ENCODE data around the gene ASTN1.
"Not testable (repeated sequence)": the region's sequence is repeated elsewhere in the genome, so short reads cannot be mapped to it uniquely, and the experiment has no call there.

ASTN1 gene

DNA sequence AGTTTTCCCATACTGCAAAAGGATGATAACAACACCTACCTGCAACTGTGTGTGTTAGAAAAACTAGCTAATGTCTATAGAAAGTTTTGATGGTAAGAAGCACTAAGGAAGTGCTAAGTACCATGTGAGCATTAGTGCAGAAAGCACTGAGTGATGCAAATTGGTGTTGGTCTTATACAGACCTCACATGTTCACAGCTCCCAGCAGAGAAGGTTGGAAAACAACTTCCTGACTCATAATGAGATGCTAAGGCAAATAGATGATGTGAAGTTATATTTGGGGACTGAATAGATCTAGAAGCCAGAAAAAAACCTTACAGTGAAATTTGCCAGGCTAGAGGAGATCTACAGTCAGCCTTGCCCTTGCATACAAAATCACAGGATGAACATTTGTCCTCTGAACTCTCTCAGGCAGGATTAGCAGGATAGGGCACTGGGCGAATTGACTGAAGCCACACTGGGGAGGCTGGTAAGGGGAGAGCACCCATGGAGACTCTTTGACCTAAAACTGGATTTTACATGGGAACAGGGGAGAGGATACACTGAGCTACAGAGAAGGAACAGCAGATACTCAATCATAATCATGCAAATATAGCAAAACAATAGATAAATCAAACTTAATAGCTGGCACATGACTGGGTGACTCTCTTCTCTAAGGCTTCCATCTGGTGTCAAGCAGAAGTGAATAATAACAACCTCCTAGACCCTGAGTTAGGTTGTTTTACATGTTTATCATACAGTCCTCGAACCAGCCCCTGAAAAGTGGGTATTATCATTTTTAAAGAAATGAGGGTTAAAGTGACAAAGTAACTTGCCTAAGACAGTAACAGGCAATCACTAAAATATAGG, 61.3 kb downstream of the ASTN1 start:
- DNase-seq = no peak

DNA sequence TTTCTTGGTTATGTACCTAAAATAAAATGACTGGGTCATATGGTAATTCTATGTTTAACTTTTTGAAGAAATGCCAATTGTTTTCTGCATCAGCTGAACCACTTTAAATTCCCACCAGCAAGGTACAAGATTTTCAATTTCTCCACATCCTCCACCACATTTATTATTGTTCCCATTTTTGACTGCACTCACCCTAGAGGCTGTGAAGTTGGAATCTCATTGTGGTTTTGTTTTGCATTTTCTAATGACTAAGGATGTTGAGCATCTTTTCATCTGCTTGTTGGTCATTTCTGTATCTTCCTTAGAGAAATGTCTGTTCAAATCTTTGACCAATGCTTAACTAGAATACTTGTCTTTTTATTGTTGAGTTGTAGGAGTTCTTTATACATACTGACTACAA, 72.5 kb downstream of the ASTN1 start:
- DNase-seq = no peak

DNA sequence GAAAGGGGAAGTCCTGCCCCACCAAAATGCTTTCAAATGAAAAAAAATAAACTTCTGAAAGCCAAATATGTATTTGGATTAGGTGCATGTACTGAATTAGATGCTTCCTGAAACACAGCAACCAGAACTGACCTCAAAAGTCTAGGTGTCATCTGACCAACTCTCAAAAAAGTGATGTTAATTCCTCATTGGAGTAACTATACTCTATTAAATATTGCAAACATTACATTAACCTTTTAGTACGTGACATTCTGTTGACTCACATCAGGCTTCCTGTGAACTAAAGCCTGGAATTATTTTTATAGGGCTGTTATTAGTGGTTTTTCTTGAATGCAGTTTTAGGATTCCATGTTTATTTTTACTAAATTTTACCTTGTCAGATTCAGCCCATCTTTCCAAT, 73.5 kb downstream of the ASTN1 start:
- DNase-seq = no peak

DNA sequence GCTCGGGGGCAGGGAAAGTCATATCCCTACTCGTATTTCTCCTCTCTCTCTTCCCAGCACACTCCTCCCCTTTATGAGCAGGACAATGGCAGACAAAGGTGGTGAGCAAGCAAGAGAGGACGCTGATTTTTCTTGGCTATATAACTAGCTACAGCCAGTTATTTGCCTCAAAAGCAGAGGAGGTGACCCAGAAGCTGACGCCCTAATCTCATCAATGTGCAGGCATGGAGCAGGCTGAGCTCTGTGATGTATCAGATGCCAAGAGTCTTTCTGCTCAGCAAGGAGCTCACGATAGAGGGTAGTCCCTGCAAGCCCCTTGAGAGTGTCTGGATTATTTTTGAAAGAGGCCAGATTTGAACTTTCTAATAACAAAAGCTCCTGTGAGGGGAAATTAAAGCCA, 75.5 kb downstream of the ASTN1 start:
- DNase-seq = no peak

DNA sequence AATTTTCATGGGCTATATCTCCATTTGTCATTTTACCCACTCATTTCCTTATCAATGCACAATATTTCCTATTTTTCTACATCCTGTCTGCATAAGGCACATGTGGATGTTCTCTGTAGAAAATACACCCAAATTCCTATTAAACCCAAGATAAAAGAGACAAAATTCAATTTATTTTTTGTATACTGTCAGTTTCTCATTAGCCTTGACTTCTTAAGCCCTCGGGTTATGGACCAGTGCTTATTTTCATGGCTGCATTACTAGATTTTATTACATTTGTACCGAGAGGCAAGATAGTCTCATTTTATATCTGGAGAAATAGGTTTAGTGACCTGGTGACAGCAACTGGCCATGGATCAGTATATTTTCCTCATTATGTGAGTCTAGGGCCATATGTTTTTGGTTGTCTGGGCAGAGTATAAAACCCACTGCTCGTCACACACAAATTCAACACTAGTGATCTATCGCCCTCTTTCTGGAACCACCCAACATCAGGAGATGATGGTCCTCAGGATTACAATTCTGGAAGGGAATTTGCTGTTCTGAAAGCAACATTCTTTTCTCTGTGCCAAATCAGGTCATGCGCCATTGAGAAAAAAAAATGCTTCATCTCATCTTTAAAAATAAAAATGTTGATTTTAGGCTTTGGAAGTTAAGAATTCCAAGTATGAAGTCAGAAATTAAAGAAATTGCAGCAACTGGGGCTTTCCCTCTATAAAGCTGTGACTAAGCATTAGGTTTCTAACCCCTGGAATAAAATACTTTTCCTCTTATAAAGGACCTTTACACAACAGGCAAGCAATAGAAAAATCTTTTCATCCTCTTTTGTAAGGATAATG, 81.4 kb downstream of the ASTN1 start:
- no peak for DNase-seq

DNA sequence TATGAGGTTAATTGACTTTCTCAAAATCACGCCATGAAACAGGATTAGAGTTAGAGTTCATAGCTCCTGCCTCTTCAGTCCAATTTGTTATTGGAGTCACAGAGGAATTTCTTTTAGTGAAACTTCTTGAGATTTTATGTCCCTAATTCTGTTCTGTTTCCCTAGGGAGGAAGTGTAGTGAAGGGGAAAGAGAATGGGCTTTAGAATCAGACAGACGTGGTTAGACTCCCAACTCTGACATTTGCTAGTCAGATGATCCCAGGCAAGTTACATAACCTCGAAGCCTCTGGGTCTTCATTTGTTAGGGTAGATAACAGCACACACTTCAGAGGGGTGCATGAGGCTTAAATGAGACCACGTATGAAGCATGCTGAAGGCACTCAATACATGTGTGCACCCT, 83.9 kb downstream of the ASTN1 start:
- no peak for DNase-seq

DNA sequence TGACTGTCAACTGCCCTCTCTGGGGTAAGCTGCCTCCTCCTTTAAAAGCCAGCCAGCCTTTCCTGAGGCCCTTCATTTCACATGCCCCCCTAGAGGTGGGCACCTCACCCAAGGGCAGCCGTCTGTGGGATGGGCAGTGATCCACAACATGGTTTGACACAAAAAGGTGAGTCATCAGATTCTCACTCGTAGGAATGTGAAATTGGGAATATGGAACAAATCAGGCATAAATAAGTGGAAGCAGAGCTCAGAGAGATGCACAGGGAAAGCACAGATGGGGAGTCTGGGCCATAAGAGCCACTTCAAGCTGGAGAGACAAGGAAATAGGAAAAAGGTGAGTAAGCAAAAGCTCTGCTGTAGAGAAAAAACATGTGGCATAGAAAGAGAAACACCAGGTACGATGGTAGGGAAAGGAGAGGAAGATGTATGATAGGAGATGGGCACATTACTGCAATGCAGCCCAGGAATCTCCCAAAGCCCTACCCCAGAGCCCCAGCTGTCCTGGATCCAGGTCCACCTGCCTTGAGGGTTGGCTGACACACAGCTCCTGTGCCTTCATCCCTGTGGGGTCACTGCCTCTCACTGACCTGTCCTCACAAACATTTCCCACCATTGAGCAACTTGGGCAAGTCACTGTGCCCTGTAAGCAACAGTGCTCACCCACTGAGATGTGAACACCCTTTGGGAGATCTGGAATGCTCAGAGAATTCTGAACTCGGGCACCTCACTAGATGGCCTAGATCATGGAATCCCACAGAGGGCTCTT, 86.6 kb downstream of the ASTN1 start:
- no peak for DNase-seq

DNA sequence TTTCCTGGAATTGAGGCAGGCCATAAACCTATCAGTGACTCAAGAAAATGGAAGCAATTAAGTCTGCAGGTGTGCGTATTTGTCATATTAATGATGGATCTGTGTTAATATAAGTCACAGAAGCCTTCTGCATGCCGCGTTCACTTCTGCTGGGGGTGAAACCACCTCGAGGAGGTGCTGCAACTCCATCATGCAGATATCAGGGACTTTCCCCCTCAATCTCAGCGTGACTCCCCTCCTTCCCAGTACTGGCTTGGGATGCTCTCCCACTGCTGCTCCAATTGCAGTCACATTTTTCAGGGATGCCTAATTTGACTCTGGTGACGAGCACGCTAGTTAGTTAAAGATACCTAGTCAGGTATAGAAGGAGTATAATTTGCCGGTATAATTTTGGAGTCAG, 87.5 kb downstream of the ASTN1 start:
- no peak for DNase-seq

DNA sequence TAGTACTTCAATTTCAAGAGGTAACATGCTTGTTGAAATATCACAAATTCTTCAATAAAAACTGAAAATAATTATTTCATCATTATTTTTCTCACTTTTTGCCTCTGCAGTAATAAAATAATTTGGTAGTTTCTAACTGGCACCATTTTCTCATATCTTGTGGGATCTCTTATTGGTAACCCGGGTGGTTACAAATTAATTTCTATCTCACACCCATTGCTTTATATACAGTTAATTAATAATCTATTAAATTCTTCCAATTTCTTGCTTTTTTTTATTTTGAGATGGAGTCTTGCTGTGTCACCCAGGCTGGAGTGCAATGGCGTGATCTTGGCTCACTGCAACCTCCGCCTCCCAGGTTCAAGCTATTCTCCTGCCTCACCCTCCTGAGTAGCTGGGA, 89.7 kb downstream of the ASTN1 start:
- DNase-seq = not testable (repeated sequence)

DNA sequence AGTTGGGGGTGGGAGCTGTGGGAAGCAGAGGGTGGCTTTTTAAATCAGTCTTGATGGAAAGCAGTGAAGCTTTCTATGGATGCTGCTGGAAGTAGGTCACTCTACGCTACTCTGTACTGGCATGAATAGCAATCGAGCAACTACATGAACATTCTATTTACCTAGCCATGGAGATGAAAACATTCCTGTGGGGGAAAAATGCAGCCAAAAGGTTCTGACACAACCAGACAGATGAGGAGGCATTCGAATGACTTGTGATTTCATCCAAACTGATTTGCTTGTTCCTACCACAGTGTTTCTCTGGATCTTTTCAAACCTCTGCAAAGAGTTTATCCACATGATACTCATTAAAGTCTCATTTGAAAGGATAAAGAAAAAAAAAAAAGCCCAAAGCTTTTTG, 95.0 kb downstream of the ASTN1 start:
- DNase-seq = no peak

DNA sequence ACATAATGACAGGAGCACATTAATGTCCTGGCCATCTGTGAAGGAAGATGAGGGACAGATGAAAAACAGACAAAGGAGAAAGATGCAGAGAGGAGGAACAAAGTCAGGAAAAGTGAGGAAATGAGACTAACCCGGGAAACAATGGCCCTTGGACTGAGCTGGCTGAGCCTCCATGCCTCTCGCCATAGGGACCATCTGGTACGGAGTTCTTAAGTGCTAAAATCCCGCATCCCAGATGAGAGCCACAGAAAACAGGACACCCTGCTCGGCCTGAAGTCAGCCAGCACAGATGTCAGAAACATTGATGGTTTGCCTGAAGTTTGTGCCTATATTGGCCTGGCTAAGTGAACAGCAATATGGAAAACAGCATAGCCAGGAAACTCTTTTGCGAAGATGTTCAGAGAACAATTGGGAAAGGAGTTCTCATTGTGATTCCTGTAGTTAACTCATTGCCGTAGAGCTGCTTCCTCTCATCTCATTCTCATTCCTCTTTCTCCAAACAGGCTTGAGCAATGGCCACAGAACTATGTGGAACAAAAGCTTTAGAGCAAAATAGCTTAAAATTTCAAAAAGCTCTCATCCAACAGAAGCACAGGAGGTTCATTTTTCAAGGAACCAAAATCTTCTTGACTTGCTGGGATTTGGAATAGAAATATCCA, 96.6 kb downstream of the ASTN1 start:
- DNase-seq = no peak

DNA sequence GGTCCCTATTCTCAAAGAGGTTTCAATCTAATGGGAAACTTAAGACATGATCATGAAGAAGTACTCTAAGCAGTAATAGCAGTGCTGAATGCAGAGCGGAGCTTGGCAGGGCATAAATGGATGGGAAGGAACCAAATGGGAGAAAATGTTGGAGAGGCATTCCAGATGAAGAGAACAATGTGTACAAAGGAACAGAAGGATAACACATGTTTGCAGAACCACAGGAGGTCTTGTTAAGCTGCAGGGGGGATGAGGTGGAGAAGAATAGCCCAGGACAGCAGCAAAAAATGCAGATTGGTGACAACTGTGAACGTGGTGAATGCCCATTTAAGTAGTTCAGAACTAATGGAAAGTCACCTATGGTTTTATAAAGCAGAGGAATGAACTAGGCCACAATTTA, 99.1 kb downstream of the ASTN1 start:
- no peak for DNase-seq

DNA sequence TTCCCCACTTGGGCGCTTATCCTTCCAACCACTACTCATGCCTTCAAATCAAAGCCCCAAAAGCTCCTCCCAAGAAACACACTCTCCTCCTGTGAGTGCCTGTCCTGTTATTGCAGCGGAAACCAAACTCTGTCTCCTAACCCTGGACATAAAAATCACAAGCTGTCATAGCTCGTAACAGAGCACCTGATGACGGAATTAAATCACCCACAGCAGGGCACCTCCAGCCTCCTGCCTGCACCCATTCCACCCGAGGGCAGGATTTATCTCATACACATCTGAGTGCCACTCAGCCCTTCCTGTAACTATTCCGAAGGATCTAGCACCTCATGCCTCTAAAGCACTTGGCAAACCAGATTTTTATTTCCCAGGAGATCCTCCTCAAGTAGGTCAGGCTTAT, 100.9 kb downstream of the ASTN1 start:
- no peak for DNase-seq

DNA sequence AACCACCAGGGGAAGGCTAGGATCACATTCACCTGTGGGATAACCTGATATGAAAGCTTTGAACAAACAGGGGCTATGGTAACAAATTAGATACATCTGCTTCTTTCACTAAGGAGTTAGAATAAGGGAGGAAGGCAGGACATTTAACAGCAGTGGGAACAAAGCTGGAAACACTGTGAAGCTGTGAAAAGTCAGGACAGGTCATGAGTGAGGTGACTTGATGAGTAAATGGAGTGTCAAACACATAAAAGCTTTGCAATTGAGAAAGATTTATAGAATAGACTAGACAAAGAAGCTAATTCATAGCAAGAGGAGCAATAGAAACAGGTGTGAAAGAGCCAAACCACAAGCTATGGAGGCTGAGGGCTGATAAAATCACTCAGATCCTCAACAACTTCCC, 110.0 kb downstream of the ASTN1 start:
- DNase-seq = no peak

DNA sequence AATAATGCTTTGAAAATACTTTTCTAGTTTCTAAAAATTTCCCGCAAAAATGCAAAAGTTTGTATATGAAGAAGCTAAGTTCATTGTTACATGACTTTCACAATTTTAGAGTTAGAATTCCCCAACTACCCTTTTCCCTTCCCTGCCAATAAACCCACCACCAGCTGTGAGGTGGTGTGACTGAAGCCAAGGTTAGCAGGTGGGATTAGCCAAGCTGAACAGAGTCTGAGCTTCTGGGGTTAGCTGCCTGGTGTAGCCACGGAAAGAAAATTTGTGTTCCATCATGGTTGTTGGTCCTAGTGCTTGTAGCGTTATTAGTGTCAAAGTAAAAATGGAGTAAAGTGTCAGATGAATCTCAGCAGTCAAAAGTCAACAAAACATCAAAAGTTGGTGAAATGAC, 110.9 kb downstream of the ASTN1 start:
- DNase-seq = no peak

DNA sequence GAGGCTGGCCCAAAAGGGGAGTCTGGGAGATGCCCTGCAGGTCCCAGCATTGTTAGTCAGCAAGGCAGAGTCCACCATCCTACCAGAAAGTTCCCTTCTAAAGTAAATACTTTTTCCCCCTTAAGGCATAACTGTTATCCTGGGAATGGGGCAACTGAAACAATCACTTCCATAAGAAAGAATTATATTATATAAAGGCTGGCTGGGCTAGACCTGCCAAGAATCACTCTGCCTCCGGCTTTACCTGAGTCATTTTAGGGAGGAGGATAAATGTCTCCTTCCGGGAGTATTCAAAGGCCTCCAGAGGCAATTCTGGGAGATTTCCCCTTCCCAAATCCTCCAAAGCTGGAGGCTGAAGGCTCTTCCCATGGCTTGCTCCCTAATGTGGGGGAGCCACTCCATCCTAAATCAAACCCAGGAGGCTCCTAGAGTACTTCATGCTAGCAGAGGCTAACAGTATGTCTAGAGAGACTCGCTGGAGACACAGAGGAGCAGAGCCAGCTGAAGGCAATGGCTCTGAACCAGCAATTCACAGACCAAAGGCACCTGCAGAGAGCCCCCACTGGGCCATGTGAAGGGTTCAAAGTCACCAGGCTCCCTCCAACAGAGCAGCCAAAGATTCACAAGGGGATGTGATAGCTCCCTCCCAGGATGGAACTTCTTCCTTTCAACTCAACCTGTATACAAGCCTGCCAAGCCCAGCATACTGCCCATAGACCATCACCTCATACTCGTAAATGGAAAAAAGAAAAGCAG, 116.0 kb downstream of the ASTN1 start:
- DNase-seq = no peak

DNA sequence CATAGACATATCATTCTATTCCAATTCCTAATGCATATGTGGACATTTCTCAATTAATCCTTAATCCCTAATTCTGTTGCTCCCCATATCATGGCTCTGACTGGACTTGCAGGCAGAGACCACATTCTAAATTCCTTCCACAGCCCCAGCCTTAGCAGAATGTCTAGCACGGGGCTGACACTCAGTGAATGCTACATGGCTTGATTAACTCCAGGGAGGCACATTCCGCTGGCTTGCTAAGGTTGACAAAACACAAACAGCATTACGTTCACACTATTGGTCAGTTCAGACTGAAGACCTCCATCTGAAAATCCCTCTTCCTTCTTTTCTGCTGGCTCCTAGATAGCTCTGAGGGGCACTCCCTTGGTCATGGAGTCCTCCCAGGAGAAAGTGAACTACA, 119.4 kb downstream of the ASTN1 start:
- DNase-seq = no peak

DNA sequence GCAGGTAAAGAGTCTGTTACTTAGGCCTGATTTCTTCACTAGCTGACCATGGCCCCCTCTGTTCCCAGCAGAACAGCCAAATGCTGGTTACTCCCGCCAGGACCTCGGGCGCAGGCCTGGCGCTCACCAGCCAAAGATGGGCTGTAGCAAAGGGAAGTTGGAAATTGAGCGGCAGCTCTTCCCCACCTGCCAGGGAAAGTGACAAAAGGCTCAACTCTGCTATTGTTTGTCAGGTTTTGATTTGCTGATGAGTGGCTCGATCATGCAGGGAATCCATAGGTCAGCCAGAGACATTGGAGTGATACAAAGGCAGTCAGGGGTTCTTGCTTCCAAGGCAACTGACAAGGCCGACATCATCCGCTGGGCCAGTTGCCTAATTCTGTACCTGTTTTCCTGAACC, 120.1 kb downstream of the ASTN1 start:
- no peak for DNase-seq

DNA sequence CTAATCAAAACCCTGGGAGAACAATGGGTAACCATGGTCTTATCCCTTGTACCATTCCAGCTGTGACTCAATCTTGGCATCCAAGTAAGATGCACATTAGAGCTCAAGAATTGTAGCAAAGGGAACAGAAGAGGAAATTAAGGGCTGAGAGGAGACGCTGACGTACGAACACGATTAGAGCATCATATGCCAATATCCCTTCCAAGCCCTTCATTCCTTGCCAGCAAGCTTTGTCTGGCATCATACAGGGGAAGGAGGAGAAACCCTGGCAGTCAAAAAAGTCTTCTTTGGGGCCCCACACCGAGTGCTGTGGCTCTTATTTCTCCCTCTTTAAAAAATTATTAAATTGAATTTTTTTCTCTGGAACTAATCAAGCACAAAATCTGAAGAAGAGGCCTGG, 120.9 kb downstream of the ASTN1 start:
- DNase-seq = no peak

DNA sequence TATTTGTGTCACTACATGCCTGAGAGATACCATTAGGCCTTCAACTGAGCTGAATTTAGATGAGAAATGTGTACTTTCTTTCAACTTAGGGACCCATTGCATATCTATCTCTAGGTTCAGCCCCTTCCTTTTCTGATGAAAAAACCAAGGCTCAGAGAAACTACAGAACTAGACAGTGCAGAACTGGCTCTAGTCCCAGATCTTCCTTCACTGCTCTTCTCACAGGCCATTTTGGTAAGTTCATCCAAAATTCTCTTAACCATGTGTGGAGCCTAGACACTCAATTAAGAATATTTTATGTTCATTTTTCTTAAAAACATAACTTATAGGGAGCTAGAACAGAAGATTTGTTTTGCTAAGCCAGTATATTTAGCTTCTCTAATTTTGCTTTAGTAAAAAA, 128.9 kb downstream of the ASTN1 start:
- DNase-seq = no peak

DNA sequence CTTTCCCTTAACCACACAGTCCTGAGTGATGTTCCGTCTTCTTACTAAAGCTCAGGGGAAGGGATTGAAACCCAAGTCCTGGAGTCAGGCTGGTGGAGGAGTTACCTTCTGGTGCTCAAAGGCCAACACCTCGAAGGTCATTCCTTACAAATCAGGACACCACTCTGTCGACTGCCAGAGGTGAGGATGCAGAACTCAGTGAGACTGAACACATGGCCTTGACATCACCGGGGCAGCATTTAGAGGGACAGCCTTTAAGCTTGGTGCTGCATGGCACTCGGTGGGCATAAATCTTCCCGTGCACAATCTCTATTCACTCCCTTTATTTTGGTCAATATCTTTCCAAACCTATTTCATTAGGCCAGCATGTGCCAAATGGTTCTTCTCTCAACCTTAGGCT, 130.9 kb downstream of the ASTN1 start:
- no peak for DNase-seq

DNA sequence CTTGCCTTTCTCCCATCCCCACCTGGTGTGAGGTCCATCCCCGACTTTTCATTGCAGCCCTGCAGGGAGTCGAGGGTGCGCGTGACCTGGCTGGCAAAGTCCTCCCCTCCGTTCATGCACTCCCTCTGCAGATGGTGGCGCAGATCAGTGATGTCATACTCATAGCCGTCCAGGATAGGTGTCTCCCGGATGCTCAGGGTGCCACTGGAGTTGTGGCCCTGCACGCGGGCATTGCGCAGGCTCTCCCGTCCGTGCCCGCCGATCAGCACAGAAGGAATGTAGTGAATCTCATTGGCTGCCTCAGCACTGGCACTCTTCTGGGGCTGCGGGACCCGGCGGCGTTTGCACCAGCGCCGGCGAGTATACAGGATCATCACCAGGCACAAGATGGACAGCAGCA, 132.1 kb downstream of the ASTN1 start:
- DNase-seq = no peak

Data from cerebellar nuclear complex (tissue), 1 donor.